Adipose tissue (tissue), 3 donors: Measurements from ENCODE around the gene NECAB3. TPM values are rescaled to one million over a fixed set of nuclear protein-coding genes. Genes with fewer than 3 reads are reported as not detected.

Experiments used
- H3K27ac ChIP-seq: one replicate; pipeline ENCODE4 v1.5.1; 2013; ENCODE audit warnings: low read depth, low read length
- WGBS, 3 donors: extraction: QIAGEN DNeasy Blood & Tissue Kit; methylation state at CpG; one replicate each; pipeline ENCODE4 v1.1.7; 2013; 5-methylcytosine and 5-hydroxymethylcytosine counted together
- polyA plus RNA-seq, 3 donors: library from polyadenylated mRNA; stranded (reverse); fragments of 200-250 nt; gene quantifications; one replicate each; pipeline ENCODE4 v1.2.3, GENCODE V29; 2013
- donor health status: healthy with polysubstance abuse.
- donor health status: Bipolar disorder and iron deficiency.
- donor health status: healthy.

Gene NECAB3
- 10 to 100 TPM; 14.6 to 25.7 (median 19.6) TPM for polyA plus RNA-seq

- peak within 1 kb of the TSS; percentile 75 for H3K27ac ChIP-seq
- 5 to 6% (median 5%) methylated on average over 51 to 73 of the region's 73 CpGs for WGBS, 3 donors
These were observed at the start of gene NECAB3 for GRCh38 chr20:33674294-33675135. Gene NECAB3 (minus strand): TSS chr20:33674428. CDS start chr20:33674352, 76 bp downstream.

GRCh38 chr20:33721391-33722140 is 47.3 kb upstream of the NECAB3 start:
- H3K27ac ChIP-seq: no peak overlapping the region
- WGBS, 3 donors: 92 to 95% (median 94%) methylated on average over 11 of the region's 11 CpGs

GRCh38 chr20:33719989-33720709 is 45.9 kb upstream of the NECAB3 start, which contains the start of gene PXMP4:
Gene PXMP4 (minus strand): TSS chr20:33720310. CDS start chr20:33720207, 103 bp downstream.
- no peak within 1 kb of the TSS for H3K27ac ChIP-seq
- 2 to 3% (median 3%) methylated on average over 46 of the region's 46 CpGs for WGBS, 3 donors

GRCh38 chr20:33719277-33719988 is 45.2 kb upstream of the NECAB3 start:
- no peak overlapping the region for H3K27ac ChIP-seq
- WGBS, 3 donors: 40 to 53% (median 44%) methylated on average over 13 of the region's 13 CpGs

GRCh38 chr20:33716498-33716897 is 42.3 kb upstream of the NECAB3 start:
- 86 to 92% (median 90%) methylated on average over 2 of the region's 2 CpGs for WGBS, 3 donors
- no peak overlapping the region for H3K27ac ChIP-seq

- WGBS, 3 donors: 91 to 93% (median 92%) methylated on average over 9 to 10 of the region's 10 CpGs
- H3K27ac ChIP-seq: no peak overlapping the region
These were observed 39.7 kb upstream of the NECAB3 start for GRCh38 chr20:33713865-33714367.

- WGBS, 3 donors: 70 to 84% (median 83%) methylated on average over 1 of the region's 1 CpG
- H3K27ac ChIP-seq: no peak overlapping the region
These were observed 37.2 kb upstream of the NECAB3 start for GRCh38 chr20:33711446-33711738.

GRCh38 chr20:33710681-33711445 is 36.6 kb upstream of the NECAB3 start:
- no peak overlapping the region for H3K27ac ChIP-seq
- WGBS, 3 donors: 71 to 81% (median 79%) methylated on average over 14 of the region's 14 CpGs

GRCh38 chr20:33709905-33710541 is 35.8 kb upstream of the NECAB3 start:
- 78 to 89% (median 88%) methylated on average over 16 of the region's 16 CpGs for WGBS, 3 donors

GRCh38 chr20:33709398-33709797 is 35.2 kb upstream of the NECAB3 start:
- no peak overlapping the region for H3K27ac ChIP-seq
- WGBS, 3 donors: 73 to 95% (median 94%) methylated on average over 2 of the region's 2 CpGs

More at GRCh38 chr20:33709905-33710541, 35.8 kb upstream of the NECAB3 start:
- no peak overlapping the region for H3K27ac ChIP-seq

GRCh38 chr20:33707668-33708067 is 33.4 kb upstream of the NECAB3 start:
- WGBS, 3 donors: 90 to 92% (median 90%) methylated on average over 11 of the region's 11 CpGs
- H3K27ac ChIP-seq: no peak overlapping the region

GRCh38 chr20:33704197-33704924 is 30.1 kb upstream of the NECAB3 start:
- 93 to 96% (median 95%) methylated on average over 11 of the region's 11 CpGs for WGBS, 3 donors
- H3K27ac ChIP-seq: no peak overlapping the region

GRCh38 chr20:33703498-33704137 is 29.4 kb upstream of the NECAB3 start:
- no peak overlapping the region for H3K27ac ChIP-seq
- 91 to 93% (median 92%) methylated on average over 8 of the region's 8 CpGs for WGBS, 3 donors

GRCh38 chr20:33702861-33703260 is 28.6 kb upstream of the NECAB3 start:
- no peak overlapping the region for H3K27ac ChIP-seq
- WGBS, 3 donors: 46 to 60% (median 54%) methylated on average over 5 of the region's 5 CpGs

- H3K27ac ChIP-seq: no peak overlapping the region
- WGBS, 3 donors: 90 to 94% (median 91%) methylated on average over 14 to 27 of the region's 27 CpGs
These were observed 27.6 kb upstream of the NECAB3 start for GRCh38 chr20:33701629-33702450.
